Stimulated activated CD8-positive, alpha-beta memory T cell treated with anti-CD3 and anti-CD28 coated beads, Interleukin-4, amount 100 ng/mL, for 4 hours (primary cell): ENCODE measurements around the gene DYRK1B.
"Not testable (repeated sequence)": the region's sequence is repeated elsewhere in the genome, so short reads cannot be mapped to it uniquely, and the experiment has no call there.

Source experiments
- DNase-seq, 2 donors: peaks; one replicate each; pipeline ENCODE4 v3.0.0-alpha.2; 2020; ENCODE audit warnings: low read depth in 2 of 2, low spot score in 1 of 2

The DYRK1B gene

GRCh38 chr19:39833464-39834286, at the start of gene DYRK1B:
DYRK1B (minus strand) TSS chr19:39834162; CDS start chr19:39831867, 2,295 bp downstream.
- DNase-seq = peak; percentile 93 to 95

GRCh38 chr19:39882645-39883044, 48.7 kb upstream of the DYRK1B start:
- DNase-seq = not testable (repeated sequence)

GRCh38 chr19:39881495-39882110, 47.6 kb upstream of the DYRK1B start:
- DNase-seq = not testable (repeated sequence)

GRCh38 chr19:39880241-39880640, 46.3 kb upstream of the DYRK1B start:
- not testable (repeated sequence) for DNase-seq

- not testable (repeated sequence) for DNase-seq
These were observed 45.8 kb upstream of the DYRK1B start for GRCh38 chr19:39879796-39880195.

- DNase-seq = not testable (repeated sequence)
These were observed 44.9 kb upstream of the DYRK1B start for GRCh38 chr19:39878866-39879265.

- DNase-seq = no peak
These were observed 44.4 kb upstream of the DYRK1B start for GRCh38 chr19:39878398-39878797.

- not testable (repeated sequence) for DNase-seq
These were observed 44.0 kb upstream of the DYRK1B start for GRCh38 chr19:39877982-39878381.

- DNase-seq = peak in 1 of 2 donors; percentile 18
These were observed 43.5 kb upstream of the DYRK1B start for GRCh38 chr19:39877488-39877887.

- DNase-seq = not testable (repeated sequence)
These were observed 42.5 kb upstream of the DYRK1B start for GRCh38 chr19:39876486-39876885.

GRCh38 chr19:39875401-39875864, 41.5 kb upstream of the DYRK1B start:
- not testable (repeated sequence) for DNase-seq

- no peak for DNase-seq
These were observed 40.4 kb upstream of the DYRK1B start for GRCh38 chr19:39874404-39874803.

- DNase-seq = no peak
These were observed 39.4 kb upstream of the DYRK1B start for GRCh38 chr19:39873385-39873784.

GRCh38 chr19:39871886-39872866, 38.2 kb upstream of the DYRK1B start:
- DNase-seq = no peak

GRCh38 chr19:39871362-39871761, 37.4 kb upstream of the DYRK1B start:
- DNase-seq = no peak

- DNase-seq = no peak
These were observed 36.4 kb upstream of the DYRK1B start for GRCh38 chr19:39870171-39870971.

- no peak for DNase-seq
These were observed 34.0 kb upstream of the DYRK1B start for GRCh38 chr19:39867952-39868351.

- DNase-seq = no peak
These were observed 33.2 kb upstream of the DYRK1B start for GRCh38 chr19:39867133-39867532.

- no peak for DNase-seq
These were observed 32.0 kb upstream of the DYRK1B start for GRCh38 chr19:39865953-39866352.

- DNase-seq = no peak
These were observed 31.2 kb upstream of the DYRK1B start for GRCh38 chr19:39865186-39865585.
